GM18861 (cell line): ENCODE results near the gene RAP1A.
"Not testable (repeated sequence)": the region's sequence is repeated elsewhere in the genome, so short reads cannot be mapped to it uniquely, and the experiment has no call there.

Experiments used
- ATAC-seq: cut with Tn5 transposase; IDR thresholded peaks from one replicate; pipeline ENCODE4 v1.9.1; 2021; ENCODE audit not compliant: unreplicated experiment

RAP1A gene

GRCh38 chr1:111628153-111628552 is 8.6 kb downstream of the RAP1A start:
- no peak for ATAC-seq

- peak; percentile 32 for ATAC-seq
Observed at GRCh38 chr1:111629190-111629954, 9.8 kb downstream of the RAP1A start.

GRCh38 chr1:111630567-111630966 is 11.0 kb downstream of the RAP1A start:
- ATAC-seq, result no peak

GRCh38 chr1:111631502-111631901 is 11.9 kb downstream of the RAP1A start:
- ATAC-seq, result no peak

GRCh38 chr1:111632771-111633170 is 13.2 kb downstream of the RAP1A start:
- ATAC-seq, result not testable (repeated sequence)

GRCh38 chr1:111633736-111634247 is 14.2 kb downstream of the RAP1A start:
- ATAC-seq, result no peak

- no peak for ATAC-seq
Observed at GRCh38 chr1:111635324-111636009, 15.9 kb downstream of the RAP1A start.

GRCh38 chr1:111638320-111638719 is 18.7 kb downstream of the RAP1A start:
- no peak for ATAC-seq

GRCh38 chr1:111639602-111640198 is 20.1 kb downstream of the RAP1A start:
- ATAC-seq, result no peak

- no peak for ATAC-seq
Observed at GRCh38 chr1:111643097-111643496, 23.5 kb downstream of the RAP1A start.

- ATAC-seq, result no peak
Observed at GRCh38 chr1:111643696-111644095, 24.1 kb downstream of the RAP1A start.

- ATAC-seq, result no peak
Observed at GRCh38 chr1:111644506-111644905, 24.9 kb downstream of the RAP1A start.

- ATAC-seq, result no peak
Observed at GRCh38 chr1:111647736-111648135, 28.1 kb downstream of the RAP1A start.

GRCh38 chr1:111648806-111649205 is 29.2 kb downstream of the RAP1A start:
- no peak for ATAC-seq

GRCh38 chr1:111649227-111649626 is 29.6 kb downstream of the RAP1A start:
- ATAC-seq, result no peak

GRCh38 chr1:111649648-111650047 is 30.1 kb downstream of the RAP1A start:
- ATAC-seq, result no peak

- ATAC-seq, result no peak
Observed at GRCh38 chr1:111653709-111654108, 34.1 kb downstream of the RAP1A start.

GRCh38 chr1:111654839-111655238 is 35.2 kb downstream of the RAP1A start:
- peak; percentile 78 for ATAC-seq

- ATAC-seq, result no peak
Observed at GRCh38 chr1:111656086-111657017, 36.8 kb downstream of the RAP1A start.

- no peak for ATAC-seq
Observed at GRCh38 chr1:111658622-111659021, 39.0 kb downstream of the RAP1A start.
